K562 (cell line): ENCODE results near the gene GNAT1. TPM values are rescaled to one million over a fixed set of nuclear protein-coding genes. Genes with fewer than 3 reads are reported as not detected.

Experiments used
- ARID4B ChIP-seq: sonication (generic); formaldehyde crosslinking; IDR thresholded peaks from 2 replicates; pipeline ENCODE4 v1.8.0; 2022; ENCODE audit warnings: mild to moderate bottlenecking, missing genetic modification reagents
- GMEB1 ChIP-seq: fragments of 250-450 bp; sonication (Bioruptor Pico); IDR thresholded peaks from 2 replicates; pipeline ENCODE4 v1.4.0; 2020; ENCODE audit warnings: mild to moderate bottlenecking
- ZBTB11 ChIP-seq, 3 experiments: fragments of 200-800 bp in 1 of 3; fragments of 250-450 bp in 1 of 3; fragments of 450-650 bp in 1 of 3; sonication (Bioruptor Pico) in 1 of 3; sonication (Bioruptor generic) in 1 of 3; formaldehyde crosslinking in 1 of 3; IDR thresholded peaks; 2 replicates each; pipeline versions ENCODE4 v1.6.1 to v1.8.0; 2016 to 2022; ENCODE audit warnings: mild to moderate bottlenecking in 2 of 3, missing genetic modification characterization in 2 of 3, missing compliant biosample characterization in 1 of 3, moderate library complexity in 1 of 3
- ZNF347 ChIP-seq: fragments of 450-650 bp; formaldehyde crosslinking; IDR thresholded peaks from 2 replicates; pipeline ENCODE4 v1.4.0; 2020; ENCODE audit warnings: low read depth, mild to moderate bottlenecking, moderate library complexity
- polyA plus RNA-seq, 8 experiments: library from polyadenylated mRNA; depleted of rRNA in 4 of 8; stranded (reverse) in 5 of 8; unstranded in 3 of 8; fragments of >200 nt; fragmentation: Nextera tagmentation in 2 of 8; fragmentation: Illumina TruSeq in 1 of 8; extraction: Ambion mirVana in 2 of 8; extraction: Trizol in 1 of 8; gene quantifications; 2 replicates each; pipeline versions ENCODE4 v1.2.1 to v1.2.3, GENCODE V29; 2011 to 2014; ENCODE audit warnings: inconsistent platforms in 1 of 8, missing spikeins in 1 of 8
- total RNA-seq, 7 experiments: library from RNA; depleted of rRNA in 6 of 7; stranded (reverse); fragments of >200 nt in 6 of 7; fragmentation: Illumina TruSeq in 2 of 7; extraction: Trizol in 2 of 7; gene quantifications; 2 replicates each; pipeline versions ENCODE4 v1.2.1 to v1.2.3, GENCODE V29; 2011 to 2021; ENCODE audit warnings: low replicate concordance in 1 of 7

GNAT1 gene
- total and polyA plus RNA-seq, 9 of the 15 experiments (the other 6 are each of a cell fraction or from before 2014, with no cell fraction given): not detected

GRCh38 chr3:50156549-50157493 is 34.6 kb upstream of the GNAT1 start (continued):
- no peak for TF ChIP-seq ZNF347 (CRISPR knock-in tag)
- no peak for TF ChIP-seq GMEB1 (CRISPR knock-in tag)
- TF ChIP-seq ARID4B: no peak
- no peak for TF ChIP-seq ZBTB11 (CRISPR knock-in tag; IDR thresholded peaks at IDR 0.05)
